K562 (cell line): ENCODE measurements around the gene NAA50. TPM values are rescaled to one million over a fixed set of nuclear protein-coding genes. Genes with fewer than 3 reads are reported as not detected.
A peak's percentile ranks its signal among the peaks of the same experiment; 100 is the strongest.

Experiments used
- ARID2 ChIP-seq: fragments of 450-650 bp; IDR thresholded peaks from 2 replicates; pipeline ENCODE4 v1.6.1; 2017; ENCODE audit warnings: antibody characterized with exemption, mild to moderate bottlenecking
- ARNT ChIP-seq, 2 experiments: fragments of 450-650 bp; IDR thresholded peaks; 2 replicates each; pipeline ENCODE4 v1.6.1; 2016; ENCODE audit warnings: mild to moderate bottlenecking in 1 of 2
- CCNT2 ChIP-seq: IDR thresholded peaks from 2 replicates; pipeline ENCODE4 v1.6.1; 2011; ENCODE audit warnings: borderline replicate concordance, low read depth, mild to moderate bottlenecking, moderate library complexity, mixed read lengths, low read length; ENCODE audit not compliant: insufficient read length; ENCODE audit errors: extremely low read depth
- CTCF ChIP-seq, 3 experiments: IDR thresholded peaks in 2 of 3; conservative IDR thresholded peaks in 1 of 3; 2 replicates each; pipeline ENCODE4 v1.5.1; 2011 to 2012; ENCODE audit warnings: low read length in 3 of 3, mild to moderate bottlenecking in 3 of 3, control low read depth in 2 of 3, improper control_type of control experiment in 1 of 3, inconsistent platforms in 1 of 3, low read depth in 1 of 3, mixed read lengths in 1 of 3, moderate library complexity in 1 of 3; ENCODE audit not compliant: insufficient read depth in 2 of 3
- CXXC5 ChIP-seq: fragments of 250-450 bp; sonication (Bioruptor Pico); IDR thresholded peaks from 2 replicates; pipeline ENCODE4 v1.8.0; 2022; ENCODE audit warnings: inconsistent platforms, mild to moderate bottlenecking, moderate library complexity
- KDM5B ChIP-seq: fragments of 200-600 bp; sonication (generic); IDR thresholded peaks from 2 replicates; pipeline ENCODE4 v1.6.1; 2012; ENCODE audit warnings: low read depth, mild to moderate bottlenecking, moderate library complexity, low read length, control low read depth, inconsistent platforms; ENCODE audit not compliant: insufficient replicate concordance
- MIER1 ChIP-seq: fragments of 450-650 bp; IDR thresholded peaks from 2 replicates; pipeline ENCODE4 v1.6.1; 2016; ENCODE audit warnings: antibody characterized with exemption, mild to moderate bottlenecking, low read depth
- NBN ChIP-seq: fragments of 450-650 bp; IDR thresholded peaks from 2 replicates; pipeline ENCODE4 v1.6.1; 2016; ENCODE audit warnings: low read depth, mild to moderate bottlenecking
- NONO ChIP-seq, 2 experiments: fragments of 200-400 bp in 1 of 2; fragments of 450-650 bp in 1 of 2; formaldehyde crosslinking in 1 of 2; IDR thresholded peaks; 2 replicates each; pipeline ENCODE4 v1.6.1; 2017; ENCODE audit warnings: low read depth in 2 of 2, mild to moderate bottlenecking in 2 of 2, moderate library complexity in 2 of 2, low read length in 1 of 2
- NRF1 ChIP-seq, 2 experiments: fragments of 450-650 bp; IDR thresholded peaks in 1 of 2; conservative IDR thresholded peaks in 1 of 2; 2 replicates each; pipeline ENCODE4 v1.6.1; 2014; ENCODE audit warnings: mild to moderate bottlenecking in 2 of 2
- PHF8 ChIP-seq: fragments of 200-600 bp; sonication (generic); IDR thresholded peaks from 2 replicates; pipeline ENCODE4 v1.6.1; 2012; ENCODE audit warnings: mixed run types, mild to moderate bottlenecking, inconsistent platforms, low read length, moderate library complexity, borderline replicate concordance
- POLR2A ChIP-seq: fragments of 450-650 bp; conservative IDR thresholded peaks from 2 replicates; pipeline ENCODE4 v1.6.1; 2016
- POLR2G ChIP-seq: fragments of 200-400 bp; formaldehyde crosslinking; IDR thresholded peaks from 2 replicates; pipeline ENCODE4 v1.6.1; 2017; ENCODE audit warnings: low read depth, mild to moderate bottlenecking, antibody characterized with exemption, low read length, moderate library complexity
- PURB ChIP-seq: sonication (generic); formaldehyde crosslinking; IDR thresholded peaks from 2 replicates; pipeline ENCODE4 v1.9.0; 2021; ENCODE audit warnings: low read depth, mild to moderate bottlenecking, missing genetic modification reagents
- RBFOX2 ChIP-seq: fragments of 200-400 bp; formaldehyde crosslinking; IDR thresholded peaks from 2 replicates; pipeline ENCODE4 v1.6.1; 2017; ENCODE audit warnings: low read depth, mild to moderate bottlenecking, low read length, moderate library complexity
- SUPT5H ChIP-seq: fragments of 450-650 bp; IDR thresholded peaks from 2 replicates; pipeline ENCODE4 v1.6.1; 2016
- TAF1 ChIP-seq: IDR thresholded peaks from 2 replicates; pipeline ENCODE4 v1.6.1; 2011; ENCODE audit warnings: mild to moderate bottlenecking, low read length, moderate library complexity; ENCODE audit not compliant: insufficient read depth, control insufficient read depth, severe bottlenecking; ENCODE audit errors: extremely low read depth
- USF1 ChIP-seq: sonication (generic); formaldehyde crosslinking; IDR thresholded peaks from 2 replicates; pipeline ENCODE4 v1.9.0; 2022; ENCODE audit warnings: mild to moderate bottlenecking, missing genetic modification reagents
- ZBTB1 ChIP-seq: sonication (generic); formaldehyde crosslinking; IDR thresholded peaks from 2 replicates; pipeline ENCODE4 v1.8.1; 2023; ENCODE audit warnings: missing genetic modification reagents, low read depth, mild to moderate bottlenecking, borderline replicate concordance
- ZBTB7A ChIP-seq: IDR thresholded peaks from 2 replicates; pipeline ENCODE4 v1.6.1; 2011; ENCODE audit warnings: low read depth, mild to moderate bottlenecking, low read length, moderate library complexity, borderline replicate concordance; ENCODE audit not compliant: control insufficient read depth
- ZNF24 ChIP-seq: fragments of 450-650 bp; IDR thresholded peaks from 2 replicates; pipeline ENCODE4 v1.6.1; 2016
- ZNF444 ChIP-seq: fragments of 250-450 bp; sonication (Bioruptor Pico); IDR thresholded peaks from 2 replicates; pipeline ENCODE4 v1.4.0; 2020; ENCODE audit warnings: mild to moderate bottlenecking, moderate library complexity
- ZNF740 ChIP-seq, 3 experiments: fragments of 200-800 bp in 1 of 3; sonication (Bioruptor generic) in 1 of 3; sonication (generic) in 1 of 3; formaldehyde crosslinking in 1 of 3; IDR thresholded peaks; 2 replicates each; pipeline versions ENCODE4 v1.6.1 to v1.8.0; 2016 to 2022; ENCODE audit warnings: mild to moderate bottlenecking in 2 of 3, missing compliant biosample characterization in 2 of 3, missing genetic modification characterization in 2 of 3, missing genetic modification reagents in 1 of 3
- ZNF780A ChIP-seq: fragments of 250-450 bp; sonication (Bioruptor Pico); IDR thresholded peaks from 2 replicates; pipeline ENCODE4 v1.5.0; 2021; ENCODE audit warnings: mild to moderate bottlenecking
- polyA plus RNA-seq, 8 experiments: library from polyadenylated mRNA; depleted of rRNA in 4 of 8; stranded (reverse) in 5 of 8; unstranded in 3 of 8; fragments of >200 nt; fragmentation: Nextera tagmentation in 2 of 8; fragmentation: Illumina TruSeq in 1 of 8; extraction: Ambion mirVana in 2 of 8; extraction: Trizol in 1 of 8; gene quantifications; 2 replicates each; pipeline versions ENCODE4 v1.2.1 to v1.2.3, GENCODE V29; 2011 to 2014; ENCODE audit warnings: inconsistent platforms in 1 of 8, missing spikeins in 1 of 8
- total RNA-seq, 7 experiments: library from RNA; depleted of rRNA in 6 of 7; stranded (reverse); fragments of >200 nt in 6 of 7; fragmentation: Illumina TruSeq in 2 of 7; extraction: Trizol in 2 of 7; gene quantifications; 2 replicates each; pipeline versions ENCODE4 v1.2.1 to v1.2.3, GENCODE V29; 2011 to 2021; ENCODE audit warnings: low replicate concordance in 1 of 7

Gene NAA50
- total and polyA plus RNA-seq, 9 of the 15 experiments (the other 6 are each of a cell fraction or from before 2014, with no cell fraction given): 40.0 to 301 (median 112) TPM

- TF ChIP-seq CTCF (IDR thresholded peaks at IDR 0.05 in 2 of 3, conservative IDR thresholded peaks at IDR 0.05 in 1 of 3; ENCODE audit: insufficient read depth in 2 of 3, low read depth in 1 of 3, low read length in 3 of 3) (0 out of 6 replicates have a peak, but pooled peaks of 1 of the 3 experiments have one; percentile 16), USF1 (CRISPR knock-in tag) (no peak), ZBTB7A (peak; percentile 75; the same call in 1 of the 2 replicates), CXXC5 (CRISPR knock-in tag) (peak; percentile 46), NONO (IDR thresholded peaks at IDR 0.05; ENCODE audit: low read depth in 2 of 2, low read length in 1 of 2) (peak in 1 of 2 experiments; percentile 19; a peak in 1 of 4 replicates), ZNF740 (CRISPR knock-in tag; IDR thresholded peaks at IDR 0.05) (no peak), ZNF740 (tag; IDR thresholded peaks at IDR 0.05) (0 out of 4 replicates have a peak, but pooled peaks of 1 of the 2 experiments have one; percentile 55), SUPT5H (0 out of 2 replicates have a peak, but pooled peaks have one; percentile 48), ZNF24 (no peak), KDM5B (no peak), ARNT (IDR thresholded peaks at IDR 0.05) (no peak), ZNF444 (CRISPR knock-in tag) (no peak), ZBTB1 (peak; percentile 90), NRF1 (conservative IDR thresholded peaks at IDR 0.05 in 1 of 2, IDR thresholded peaks at IDR 0.05 in 1 of 2) (peak; percentile 64 to 70), PURB (CRISPR knock-in tag) (no peak), PHF8 (peak; percentile 74; the same call in 1 of the 2 replicates), ZNF780A (CRISPR knock-in tag) (no peak), POLR2G (peak; percentile 81), CCNT2 (peak; percentile 28), MIER1 (0 out of 2 replicates have a peak, but pooled peaks have one; percentile 26), NBN (0 out of 2 replicates have a peak, but pooled peaks have one; percentile 52), RBFOX2 (peak; percentile 73), TAF1 (peak; percentile 14), POLR2A (peak; percentile 64), ARID2 (0 out of 2 replicates have a peak, but pooled peaks have one; percentile 35)
Measured at GRCh38 chr3:113695786-113696645, 50.0 kb downstream of the NAA50 start, which contains the start of gene USF3 (continued).
